Tibial nerve (tissue), 4 donors: ENCODE data around the gene ZNF264. TPM values are rescaled to one million over a fixed set of nuclear protein-coding genes. Genes with fewer than 3 reads are reported as not detected.

Experiments used
- DNase-seq, 2 donors: peaks; one replicate each; pipeline ENCODE4 v3.0.0-alpha.2; 2019; ENCODE audit warnings: low spot score in 2 of 2
- H3K27ac ChIP-seq, 4 donors: fragments of 200-600 bp; sonication (generic) in 3 of 4; one replicate each; pipeline ENCODE4 v1.5.1; 2017 to 2019; ENCODE audit warnings: mild to moderate bottlenecking in 1 of 4
- H3K27me3 ChIP-seq, 2 donors: fragments of 200-600 bp; sonication (generic) in 1 of 2; one replicate each; pipeline versions ENCODE4 v1.5.1 to v1.6.0; 2017 to 2019
- H3K36me3 ChIP-seq, 3 donors: fragments of 200-600 bp; sonication (generic); one replicate each; pipeline ENCODE4 v1.5.1; 2018 to 2019
- H3K4me1 ChIP-seq, 4 donors: fragments of 200-600 bp; sonication (generic) in 3 of 4; one replicate each; pipeline ENCODE4 v1.5.1; 2017 to 2019
- H3K4me3 ChIP-seq, 4 donors: fragments of 200-600 bp; sonication (generic) in 3 of 4; one replicate each; pipeline ENCODE4 v1.5.1; 2017 to 2019; ENCODE audit warnings: mild to moderate bottlenecking in 1 of 4, moderate library complexity in 1 of 4
- H3K9me3 ChIP-seq, 4 donors: fragments of 200-600 bp; sonication (generic) in 3 of 4; one replicate each; pipeline ENCODE4 v1.5.1; 2017 to 2019
- CTCF ChIP-seq, 5 experiments: fragments of 200-600 bp in 3 of 5; fragments of 450-650 bp in 2 of 5; sonication (generic) in 3 of 5; IDR thresholded peaks; one replicate each; pipeline ENCODE4 v1.5.1; 2016 to 2019; ENCODE audit warnings: antibody characterized with exemption in 5 of 5, mild to moderate bottlenecking in 3 of 5, moderate library complexity in 2 of 5
- EP300 ChIP-seq, 2 donors: sonication (generic); formaldehyde crosslinking; IDR thresholded peaks; one replicate each; pipeline ENCODE4 v1.6.1; 2017; ENCODE audit warnings: antibody characterized with exemption in 2 of 2, mild to moderate bottlenecking in 1 of 2
- POLR2A ChIP-seq, 2 donors: fragments of 450-650 bp; IDR thresholded peaks; one replicate each; pipeline ENCODE4 v1.6.1; 2017; ENCODE audit warnings: antibody characterized with exemption in 2 of 2, mild to moderate bottlenecking in 2 of 2, moderate library complexity in 2 of 2
- WGBS, 2 donors: methylation state at CpG; one replicate each; pipeline ENCODE4 v1.1.5; 2018; 5-methylcytosine and 5-hydroxymethylcytosine counted together
- total RNA-seq, 4 donors: library from RNA; depleted of rRNA; stranded (reverse); fragments of >200 nt; gene quantifications; one replicate each; pipeline ENCODE4 v1.1.0, GENCODE V29; 2016

Gene ZNF264
- total RNA-seq = 10 to 100 TPM; 37.8 to 75.6 (median 55.6) TPM

DNA sequence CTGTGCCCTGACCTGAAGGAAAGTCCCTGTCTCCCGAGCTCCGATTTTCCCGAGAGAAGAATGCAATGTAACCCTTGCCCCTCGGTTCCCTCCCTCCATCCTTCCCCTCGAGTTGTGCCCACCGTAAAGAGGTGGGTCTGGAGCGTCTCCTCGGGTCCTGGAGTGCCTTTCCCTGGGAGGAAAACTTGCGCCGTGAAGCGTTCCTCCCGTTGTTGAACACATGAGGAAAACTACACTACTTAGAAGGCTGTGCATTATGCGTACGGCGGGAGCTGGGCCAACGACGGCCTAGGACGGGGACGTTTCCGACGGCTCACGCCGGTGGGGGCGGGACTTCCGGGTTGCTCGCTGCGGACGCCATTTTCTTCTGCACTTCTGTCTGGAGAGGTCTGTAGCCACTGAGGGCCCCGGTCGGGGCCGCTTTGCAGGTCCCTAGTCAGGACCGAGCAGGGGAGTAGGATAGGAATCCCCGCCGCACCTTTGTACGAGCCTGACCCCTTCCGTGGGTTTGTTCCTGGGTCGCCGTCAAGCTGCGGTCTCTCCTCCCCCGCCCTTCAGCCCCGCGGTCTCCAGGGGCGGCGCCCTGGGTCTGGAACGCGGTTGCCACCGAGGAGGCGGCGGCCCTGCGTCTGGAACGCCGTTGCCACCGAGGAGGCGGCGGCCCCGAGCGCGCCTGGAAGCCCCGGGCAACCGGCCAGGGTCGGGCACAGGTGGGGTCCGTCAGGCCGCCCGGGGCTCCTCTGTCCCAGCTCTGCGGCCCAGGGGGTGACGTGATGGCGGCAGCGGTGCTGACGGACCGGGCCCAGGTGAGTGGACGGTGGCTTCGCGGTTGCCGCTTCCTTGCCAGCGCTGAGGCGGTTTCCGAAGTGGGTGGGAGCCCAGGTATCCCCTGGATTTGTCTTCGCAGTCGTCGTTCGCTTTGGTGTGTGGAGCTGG lies at the start of gene ZNF264:
TSS of gene ZNF264 (plus strand) at position 360 of the 936 bp plus-strand sequence. CDS start at position 774, 414 bp downstream.
- peak in 1 of 2 donors; percentile 36 for TF ChIP-seq POLR2A (IDR thresholded peaks at IDR 0.05)
- TF ChIP-seq EP300 (IDR thresholded peaks at IDR 0.05) = peak; percentile 16 to 69
- TF ChIP-seq CTCF (IDR thresholded peaks at IDR 0.05) = no peak
- Histone ChIP-seq H3K27me3 (no peaks in the 10 kb centered on the region), H3K36me3 (peaks cover 0 to 38% (median 18%) of the 10 kb centered on the region in 3 donors), H3K4me3 (peak within 1 kb of the TSS; percentile 79 to 99 (median 95)), H3K9me3 (peaks cover 0 to 12% (median 0%) of the 10 kb centered on the region in 4 donors), H3K4me1 (peaks cover 0 to 26% (median 13%) of the 10 kb centered on the region in 4 donors), H3K27ac (peak within 1 kb of the TSS; percentile 80 to 92 (median 86))
- WGBS, 2 donors = 1 to 2% methylated on average over 58 to 74 of the region's 81 CpGs
- peak; percentile 70 to 80 for DNase-seq

DNA sequence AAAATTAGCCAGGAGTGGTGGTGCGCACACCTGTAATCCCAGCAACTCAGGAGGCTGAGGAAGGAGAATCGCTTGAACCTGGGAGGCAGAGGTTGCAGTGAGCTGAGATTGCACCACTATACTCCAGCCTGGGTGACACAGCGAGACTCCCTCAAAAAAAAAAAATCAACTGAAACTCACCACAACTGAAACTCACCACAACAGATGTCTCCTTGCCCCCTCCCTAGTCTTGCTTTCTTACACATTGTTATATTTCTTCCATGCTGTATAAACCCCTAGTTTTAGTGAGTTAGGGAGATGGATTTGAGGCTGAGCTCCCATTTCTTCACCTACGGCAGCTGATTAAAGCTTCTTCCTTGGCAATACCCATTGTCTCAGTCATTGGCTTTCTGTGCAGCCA lies 49.6 kb upstream of the ZNF264 start:
- no peaks in the 10 kb centered on the region for H3K36me3 ChIP-seq
- no peaks in the 10 kb centered on the region for H3K4me1 ChIP-seq
- peaks cover 0 to 29% (median 0%) of the 10 kb centered on the region in 4 donors for H3K9me3 ChIP-seq
- no peak for TF ChIP-seq EP300 (IDR thresholded peaks at IDR 0.05)
- TF ChIP-seq POLR2A (IDR thresholded peaks at IDR 0.05) = no peak
- TF ChIP-seq CTCF (IDR thresholded peaks at IDR 0.05) = no peak
- no peaks in the 10 kb centered on the region for H3K27me3 ChIP-seq
- 90 to 96% methylated on average over 4 of the region's 4 CpGs for WGBS, 2 donors
- DNase-seq = no peak
- no peak overlapping the region for H3K27ac ChIP-seq
- H3K4me3 ChIP-seq = no peak overlapping the region

DNA sequence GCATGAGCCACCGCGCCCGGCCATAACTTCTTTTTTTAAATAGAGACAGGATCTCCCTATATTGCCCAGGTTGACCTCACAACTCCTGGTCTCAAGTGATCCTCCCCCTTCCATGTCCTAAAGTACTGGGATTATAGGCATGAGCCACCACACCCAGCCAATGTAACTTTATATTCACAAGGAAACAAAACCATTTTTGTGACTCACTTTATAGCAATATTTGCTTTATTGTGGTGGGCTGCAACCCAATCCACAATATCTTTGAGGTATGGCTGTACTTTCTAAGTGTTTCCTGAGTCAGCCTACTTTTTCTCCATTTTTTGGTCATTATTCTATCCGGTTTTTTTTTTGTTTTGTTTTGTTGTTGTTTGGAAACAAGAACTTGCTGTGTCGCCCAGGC lies 38.4 kb upstream of the ZNF264 start:
- TF ChIP-seq POLR2A (IDR thresholded peaks at IDR 0.05) (no peak), CTCF (IDR thresholded peaks at IDR 0.05) (no peak), EP300 (IDR thresholded peaks at IDR 0.05) (no peak)
- Histone ChIP-seq H3K4me1 (no peaks in the 10 kb centered on the region), H3K27me3 (no peaks in the 10 kb centered on the region), H3K27ac (no peak overlapping the region), H3K9me3 (peaks cover 0 to 5% (median 0%) of the 10 kb centered on the region in 4 donors), H3K4me3 (no peak overlapping the region), H3K36me3 (no peaks in the 10 kb centered on the region)
- DNase-seq = no peak
- WGBS, 2 donors = 82 to 87% methylated on average over 5 of the region's 5 CpGs

DNA sequence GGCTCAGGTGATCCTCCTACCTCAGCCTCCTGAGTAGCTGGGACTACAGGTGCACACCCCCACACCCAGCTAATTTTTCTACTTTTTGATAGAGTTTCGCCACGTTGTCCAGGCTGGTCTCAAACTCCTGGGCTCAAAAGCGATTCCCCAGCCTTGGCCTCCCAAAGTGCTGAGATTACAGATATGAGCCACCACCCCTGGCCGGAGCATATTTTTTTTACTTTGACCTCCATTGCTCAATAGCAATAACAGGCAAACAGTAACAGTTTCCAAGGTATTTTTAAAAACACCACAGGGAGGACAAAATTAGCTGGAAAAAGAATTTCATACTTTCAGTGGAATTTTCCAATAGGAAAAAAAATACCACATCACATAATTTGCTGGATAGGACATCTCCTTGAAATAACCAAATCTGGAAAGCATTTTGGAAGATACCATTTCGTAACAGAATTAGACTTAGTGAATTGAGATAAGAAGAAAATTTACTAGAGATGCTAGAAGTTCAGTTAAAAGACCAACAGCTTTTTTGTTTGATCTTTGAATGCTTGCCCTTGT lies 29.2 kb upstream of the ZNF264 start:
- Histone ChIP-seq H3K4me1 (no peaks in the 10 kb centered on the region), H3K4me3 (no peak overlapping the region), H3K27ac (peak overlapping the region in 1 of 4 donors; percentile 73), H3K36me3 (no peaks in the 10 kb centered on the region), H3K27me3 (no peaks in the 10 kb centered on the region), H3K9me3 (peaks cover 0 to 29% (median 0%) of the 10 kb centered on the region in 4 donors)
- DNase-seq = peak in 1 of 2 donors; percentile 12
- TF ChIP-seq CTCF (IDR thresholded peaks at IDR 0.05) (no peak), EP300 (IDR thresholded peaks at IDR 0.05) (no peak), POLR2A (IDR thresholded peaks at IDR 0.05) (no peak)
- WGBS, 2 donors = 63 to 64% methylated on average over 5 of the region's 5 CpGs

GRCh38 chr19:57165846-57166245 lies 25.5 kb upstream of the ZNF264 start:
- Histone ChIP-seq H3K4me3 (no peak overlapping the region), H3K4me1 (no peaks in the 10 kb centered on the region), H3K36me3 (no peaks in the 10 kb centered on the region), H3K9me3 (peaks cover 0 to 19% (median 0%) of the 10 kb centered on the region in 4 donors), H3K27me3 (no peaks in the 10 kb centered on the region), H3K27ac (no peak overlapping the region)
- DNase-seq = no peak
- 72 to 76% methylated on average over 7 of the region's 7 CpGs for WGBS, 2 donors
- TF ChIP-seq EP300 (IDR thresholded peaks at IDR 0.05) (no peak), CTCF (IDR thresholded peaks at IDR 0.05) (no peak), POLR2A (IDR thresholded peaks at IDR 0.05) (no peak)
